Mesenteric fat pad (tissue), 1 donor: ENCODE results near the gene AANAT. TPM values are rescaled to one million over a fixed set of nuclear protein-coding genes. Genes with fewer than 3 reads are reported as not detected.
A peak's percentile ranks its signal among the peaks of the same experiment; 100 is the strongest.

Source experiments
- DNase-seq: peaks from one replicate; pipeline ENCODE4 v3.0.0-alpha.2; 2020; ENCODE audit warnings: low spot score
- total RNA-seq: library from RNA; stranded (reverse); fragmentation: NEBNext Ultra II Directional; extraction: Animal tissue kit (Norgen Biotek cat#: 25700); gene quantifications from one replicate; pipeline ENCODE4 v1.2.1, GENCODE V29; 2021
- donor health status: DM: yes; HTN: yes; CAD: no.

The AANAT gene
- total RNA-seq, 1 donor from 2014 or later = not detected

DNA sequence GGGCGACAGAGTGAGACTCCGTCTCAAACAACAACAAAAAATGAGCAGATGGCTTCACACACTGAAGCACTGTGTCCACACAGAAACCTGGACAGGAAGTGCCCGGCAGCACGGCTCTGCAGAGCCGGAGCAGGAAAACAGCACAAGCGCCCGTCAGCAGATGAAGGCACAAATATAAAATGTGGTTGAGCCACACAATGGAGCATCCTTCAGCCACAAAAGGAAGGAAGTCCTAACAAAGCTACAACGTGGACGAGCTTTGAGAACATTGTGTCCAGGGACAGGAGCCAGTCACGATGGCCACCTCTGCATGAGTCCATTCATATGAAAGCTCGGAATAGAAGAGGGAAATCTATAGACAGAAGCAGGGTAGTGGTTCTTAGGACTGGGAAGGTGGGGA, 18.2 kb downstream of the AANAT start:
- DNase-seq = no peak

GRCh38 chr17:76487451-76488192, 20.2 kb downstream of the AANAT start:
- DNase-seq = no peak

- DNase-seq = no peak
Measured at GRCh38 chr17:76490112-76490710, 22.8 kb downstream of the AANAT start.

DNA sequence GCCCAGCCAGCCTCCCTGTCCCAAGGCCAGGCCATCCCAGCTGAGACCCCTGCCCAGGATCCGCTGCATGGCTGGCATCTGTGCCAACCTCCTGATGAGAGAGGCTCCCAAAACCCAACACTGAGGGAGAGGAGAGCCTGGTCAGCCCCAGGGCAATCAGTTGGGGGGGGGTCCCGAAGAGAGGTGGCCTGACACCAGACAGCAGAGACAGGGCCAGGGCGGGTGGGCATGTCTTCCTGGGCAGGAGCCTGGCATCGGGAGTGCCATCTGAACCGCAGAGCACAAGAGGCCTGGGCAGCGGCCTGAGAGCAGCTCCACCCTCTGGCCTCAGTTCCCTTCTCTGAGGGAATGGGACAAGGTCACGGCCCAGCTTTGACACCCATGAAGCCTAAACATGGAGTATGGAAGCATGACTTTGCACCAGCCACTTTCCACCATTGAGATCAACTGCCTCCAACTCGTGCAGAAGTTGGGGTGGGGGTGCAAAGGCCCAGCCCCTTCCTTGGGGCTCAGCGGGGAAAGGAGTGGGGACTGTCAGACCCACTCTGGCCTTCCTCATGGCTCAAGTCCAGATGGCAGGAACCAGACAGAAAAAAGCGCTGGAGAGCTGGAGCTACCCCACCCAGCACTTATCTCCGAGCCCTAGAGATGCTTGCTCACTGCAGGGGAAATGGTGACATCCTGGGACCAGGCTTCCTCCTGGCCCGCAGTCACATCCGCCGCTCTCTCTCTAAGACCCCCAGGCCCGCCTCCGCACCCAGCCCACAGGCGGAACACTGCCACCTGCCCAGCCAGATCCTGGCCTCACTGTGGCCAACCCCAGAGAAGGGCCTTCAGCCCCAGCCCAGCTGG, 24.1 kb downstream of the AANAT start:
- no peak for DNase-seq

DNA sequence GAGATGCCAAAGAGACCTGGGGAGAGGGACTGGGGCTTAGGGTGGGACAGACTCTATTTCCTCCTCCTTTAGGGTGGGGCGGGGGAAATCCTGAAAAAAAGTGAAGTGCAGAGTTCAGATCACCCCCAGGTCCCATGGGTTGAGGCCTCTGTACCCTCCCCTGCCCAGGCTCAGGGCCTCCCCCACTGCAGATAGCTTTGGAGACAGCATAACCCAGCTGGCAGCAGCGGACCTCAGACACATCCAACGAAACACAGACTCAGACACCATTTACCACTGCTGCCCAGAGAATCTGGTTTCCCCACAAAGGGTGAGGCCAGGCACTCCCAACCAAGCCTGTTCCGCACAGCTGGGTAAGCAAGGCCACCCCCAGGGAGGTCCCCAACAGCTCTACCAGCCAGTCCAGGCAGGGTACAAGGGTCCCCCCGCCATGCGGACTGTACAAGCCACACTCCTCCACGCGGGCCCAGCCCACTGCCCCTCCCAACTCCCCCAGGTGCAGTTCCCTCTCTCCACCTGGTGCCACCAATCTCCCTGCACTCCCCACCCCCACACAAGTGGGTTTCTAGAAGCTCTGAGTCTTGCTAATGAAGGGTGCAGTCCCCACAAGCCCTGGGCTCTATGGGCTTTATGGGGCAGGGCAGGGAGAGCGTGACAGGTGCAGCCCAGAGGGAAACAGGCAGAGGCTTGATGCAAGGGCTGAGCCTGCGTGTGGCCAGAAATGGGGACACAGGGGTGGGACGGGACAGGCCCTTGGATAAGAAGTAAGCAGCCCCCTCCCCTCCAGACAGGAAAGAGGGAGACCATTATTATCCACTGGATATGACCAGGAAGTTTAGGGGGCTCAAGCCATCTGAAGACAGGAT, 25.0 kb downstream of the AANAT start:
- no peak for DNase-seq

GRCh38 chr17:76492989-76493501, 25.6 kb downstream of the AANAT start:
- no peak for DNase-seq

GRCh38 chr17:76493505-76494167, 26.2 kb downstream of the AANAT start:
- no peak for DNase-seq

DNA sequence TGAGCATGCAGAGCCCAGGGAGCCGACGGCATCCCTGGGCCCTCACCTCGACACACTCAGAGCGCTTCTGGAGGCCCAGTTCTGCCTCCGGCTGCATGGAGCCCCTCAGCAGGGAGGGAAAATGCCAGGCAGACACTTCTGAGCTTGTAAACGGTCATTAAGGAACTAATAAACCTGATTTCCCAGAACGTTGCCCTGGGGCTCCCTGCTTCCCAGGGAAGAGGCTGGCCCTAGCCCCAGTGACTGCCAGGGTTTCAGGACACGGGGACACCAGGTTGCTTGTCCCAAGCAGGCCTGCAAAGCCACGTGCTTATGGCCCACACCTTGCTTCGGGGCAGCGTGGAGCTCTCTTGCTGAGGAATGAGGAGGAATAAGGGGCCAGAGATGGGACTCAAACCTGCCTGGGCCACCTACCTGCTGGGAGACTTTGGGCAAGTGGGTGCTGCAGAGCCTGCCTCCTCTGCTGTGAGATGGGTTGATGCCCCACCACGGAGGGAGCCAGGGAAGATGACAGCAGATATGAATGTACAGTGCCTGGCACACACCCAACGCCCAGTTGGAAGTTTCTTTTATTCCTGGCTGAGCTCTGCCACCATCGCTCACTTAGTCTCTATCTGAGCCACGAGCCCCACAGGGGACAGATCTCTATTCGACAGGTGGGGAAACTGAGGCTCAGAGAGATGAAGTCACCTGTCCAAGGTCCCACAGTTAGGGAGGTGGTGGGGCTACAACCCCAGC, 28.4 kb downstream of the AANAT start:
- DNase-seq = no peak

DNA sequence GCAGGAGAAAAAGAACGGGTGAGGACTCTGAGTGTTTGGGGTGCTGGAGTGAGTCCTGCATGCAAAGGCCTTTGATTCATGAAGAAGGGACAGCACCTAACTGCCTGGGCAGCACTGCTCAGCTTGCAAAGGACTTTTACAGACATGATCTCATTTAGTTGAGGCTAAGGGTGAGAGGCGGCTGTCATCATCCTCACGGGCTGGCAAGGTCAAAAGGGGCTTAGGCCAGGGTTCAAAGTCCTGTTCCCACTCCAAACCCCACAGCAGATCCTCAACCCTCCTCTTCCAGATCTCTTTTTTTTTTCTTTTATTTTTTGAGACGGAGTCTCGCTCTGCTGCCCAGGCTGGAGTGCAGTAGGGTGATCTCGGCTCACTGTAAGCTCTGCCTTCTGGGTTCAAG, 29.1 kb downstream of the AANAT start:
- no peak for DNase-seq

- DNase-seq = no peak
Measured at GRCh38 chr17:76497699-76497978, 30.2 kb downstream of the AANAT start.

- DNase-seq = no peak
Measured at GRCh38 chr17:76497979-76498875, 30.8 kb downstream of the AANAT start.

DNA sequence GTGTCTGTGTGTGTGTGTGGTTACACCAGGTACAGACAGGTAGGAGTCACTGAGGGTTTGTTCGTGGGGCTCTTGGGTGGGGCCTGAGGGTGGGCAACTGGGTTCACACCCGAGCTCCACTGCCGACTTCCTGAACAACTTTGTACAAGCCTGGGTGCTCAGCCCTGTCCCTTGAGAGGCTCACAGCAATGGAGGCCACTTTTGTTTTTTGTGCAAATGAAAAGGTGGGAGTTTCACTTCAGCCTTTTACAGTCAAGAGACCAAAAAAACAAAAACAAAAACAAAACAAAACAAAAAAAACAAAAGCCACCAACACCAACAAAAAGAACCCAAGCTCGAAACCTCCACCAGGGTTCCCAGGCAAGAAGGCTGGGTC, 31.5 kb downstream of the AANAT start:
- no peak for DNase-seq

- no peak for DNase-seq
Measured at GRCh38 chr17:76499267-76499667, 31.9 kb downstream of the AANAT start.

DNA sequence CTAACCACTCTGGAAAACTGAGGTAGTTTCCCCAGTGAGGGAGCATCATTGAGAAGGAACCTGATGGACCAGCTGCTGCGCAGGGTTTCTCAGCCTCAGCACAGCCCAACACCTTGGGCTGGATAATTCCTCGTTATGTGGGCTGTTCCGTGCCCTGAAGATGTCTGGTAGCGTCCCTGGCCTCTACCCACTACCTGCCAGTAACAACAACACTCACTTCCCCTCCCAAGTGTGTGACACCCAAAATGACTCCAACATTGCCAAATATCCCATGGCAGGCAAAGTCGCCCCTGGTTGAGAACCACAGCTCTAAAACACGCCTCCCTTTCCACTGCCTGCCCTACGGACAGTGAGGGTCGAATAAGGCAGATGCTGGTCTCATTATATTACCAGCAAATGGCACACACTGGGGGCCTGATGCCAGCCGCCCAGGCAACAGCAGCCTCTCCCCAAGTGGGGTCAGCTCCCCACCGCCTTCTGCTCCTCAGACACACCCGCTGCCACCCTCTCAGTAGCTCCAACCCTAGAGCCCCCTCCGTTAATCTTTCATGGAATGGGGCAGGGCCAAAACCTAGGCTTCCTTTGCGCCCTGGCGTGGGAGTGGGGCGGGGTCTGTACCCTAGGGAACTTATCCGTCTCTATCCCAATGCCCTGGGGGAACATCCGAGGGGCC, 32.8 kb downstream of the AANAT start:
- DNase-seq = no peak

DNA sequence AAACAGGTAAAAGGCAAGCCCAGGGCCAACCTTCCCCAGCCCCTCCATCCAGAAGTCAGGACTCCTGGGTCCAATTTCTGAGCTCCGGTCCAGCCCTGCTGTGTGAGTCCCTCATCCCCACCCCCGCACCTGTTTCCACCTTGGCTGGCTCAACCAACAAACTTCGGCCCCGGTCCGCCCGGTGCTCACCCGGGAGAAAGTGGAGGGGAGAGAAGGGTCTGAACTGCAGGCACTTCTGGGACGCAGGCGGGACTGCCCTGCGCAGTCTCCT, 33.3 kb downstream of the AANAT start:
- DNase-seq = no peak

GRCh38 chr17:76501018-76501826, 33.8 kb downstream of the AANAT start, which contains the start of gene RHBDF2:
RHBDF2 (minus strand) TSS chr17:76501423; CDS start chr17:76481524, 19,899 bp downstream.
- peak; percentile 97 for DNase-seq

DNA sequence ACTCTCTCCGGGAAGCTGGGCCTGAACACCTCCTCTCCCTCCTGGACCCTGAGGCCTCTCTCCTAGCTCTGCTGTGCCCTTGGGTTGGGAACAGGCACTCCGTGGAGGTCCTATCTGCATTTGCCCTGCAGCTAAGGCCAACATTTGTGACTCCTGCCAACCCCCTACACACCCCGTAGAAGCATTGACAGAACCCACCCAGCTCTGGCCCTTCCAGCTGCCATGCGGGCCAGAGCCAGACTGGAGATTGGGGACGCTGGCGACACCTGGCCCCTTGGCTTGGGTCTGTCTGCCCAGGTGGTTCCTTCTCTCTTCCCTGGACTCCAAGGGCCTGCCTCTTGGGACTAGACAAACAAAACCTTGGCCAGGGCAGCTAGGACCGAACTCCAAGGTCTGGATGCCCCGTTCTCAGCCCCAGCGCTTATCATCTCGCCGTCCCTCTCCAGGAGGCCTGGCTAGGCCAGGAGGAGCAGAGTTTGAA, 34.5 kb downstream of the AANAT start:
- DNase-seq = no peak
